Activated CD8-positive, alpha-beta memory T cell treated with anti-CD3 and anti-CD28 coated beads for 4 hours (primary cell): ENCODE results near the gene TTC33.
"Not testable (repeated sequence)": the region's sequence is repeated elsewhere in the genome, so short reads cannot be mapped to it uniquely, and the experiment has no call there.

Experiments used
- DNase-seq, 2 donors: peaks; one replicate each; pipeline ENCODE4 v3.0.0-alpha.2; 2020; ENCODE audit warnings: low read depth in 2 of 2

TTC33 gene

GRCh38 chr5:40569546-40570270, 186.1 kb downstream of the TTC33 start:
- DNase-seq: no peak

- no peak for DNase-seq
Observed at GRCh38 chr5:40568548-40568947, 187.2 kb downstream of the TTC33 start.

- not testable (repeated sequence) for DNase-seq
Observed at GRCh38 chr5:40563173-40563572, 192.6 kb downstream of the TTC33 start.

- DNase-seq: no peak
Observed at GRCh38 chr5:40560474-40561110, 195.2 kb downstream of the TTC33 start.

GRCh38 chr5:40559306-40559705, 196.5 kb downstream of the TTC33 start:
- DNase-seq: no peak

GRCh38 chr5:40557501-40557900, 198.3 kb downstream of the TTC33 start:
- DNase-seq: no peak

- no peak for DNase-seq
Observed at GRCh38 chr5:40556811-40557210, 198.9 kb downstream of the TTC33 start.

- DNase-seq: no peak
Observed at GRCh38 chr5:40555886-40556285, 199.9 kb downstream of the TTC33 start.

GRCh38 chr5:40554813-40555212, 200.9 kb downstream of the TTC33 start:
- DNase-seq: no peak

- no peak for DNase-seq
Observed at GRCh38 chr5:40554054-40554453, 201.7 kb downstream of the TTC33 start.

- DNase-seq: no peak
Observed at GRCh38 chr5:40552981-40553380, 202.8 kb downstream of the TTC33 start.

GRCh38 chr5:40551496-40552491, 204.0 kb downstream of the TTC33 start:
- no peak for DNase-seq

- DNase-seq: no peak
Observed at GRCh38 chr5:40550481-40550880, 205.3 kb downstream of the TTC33 start.

GRCh38 chr5:40549616-40550015, 206.1 kb downstream of the TTC33 start:
- no peak for DNase-seq

- no peak for DNase-seq
Observed at GRCh38 chr5:40547994-40548575, 207.7 kb downstream of the TTC33 start.

- no peak for DNase-seq
Observed at GRCh38 chr5:40547557-40547956, 208.2 kb downstream of the TTC33 start.

- DNase-seq: no peak
Observed at GRCh38 chr5:40540301-40540700, 215.5 kb downstream of the TTC33 start.

- DNase-seq: no peak
Observed at GRCh38 chr5:40524677-40525076, 231.1 kb downstream of the TTC33 start.

GRCh38 chr5:40521925-40522324, 233.8 kb downstream of the TTC33 start:
- no peak for DNase-seq

- no peak for DNase-seq
Observed at GRCh38 chr5:40521108-40521785, 234.5 kb downstream of the TTC33 start.

GRCh38 chr5:40518485-40518917, 237.3 kb downstream of the TTC33 start:
- no peak for DNase-seq
